Measurements from ENCODE around the gene MAP3K5.

Gene MAP3K5

DNA sequence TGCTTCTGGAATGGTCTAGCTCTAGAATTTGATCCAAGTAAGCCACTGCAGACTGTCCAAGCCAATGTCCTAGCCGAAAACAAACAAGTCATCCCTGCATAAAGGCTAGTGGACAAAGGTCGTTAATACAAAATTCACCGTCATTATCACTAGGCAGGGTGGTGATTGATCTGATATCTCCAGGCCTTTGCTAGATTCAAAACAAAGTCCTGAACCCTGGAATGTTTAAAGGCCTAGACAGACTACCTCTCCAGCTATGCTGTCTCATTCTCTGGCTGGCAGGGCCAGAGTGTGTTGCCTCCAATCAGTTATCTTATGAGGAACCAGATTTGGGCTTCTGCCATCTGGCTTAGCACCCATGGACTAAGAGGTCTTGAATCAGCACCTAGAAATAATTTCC, 280.4 kb downstream of the MAP3K5 start:
- no peak for DNase-seq (ENCODE audit: low read depth)

DNA sequence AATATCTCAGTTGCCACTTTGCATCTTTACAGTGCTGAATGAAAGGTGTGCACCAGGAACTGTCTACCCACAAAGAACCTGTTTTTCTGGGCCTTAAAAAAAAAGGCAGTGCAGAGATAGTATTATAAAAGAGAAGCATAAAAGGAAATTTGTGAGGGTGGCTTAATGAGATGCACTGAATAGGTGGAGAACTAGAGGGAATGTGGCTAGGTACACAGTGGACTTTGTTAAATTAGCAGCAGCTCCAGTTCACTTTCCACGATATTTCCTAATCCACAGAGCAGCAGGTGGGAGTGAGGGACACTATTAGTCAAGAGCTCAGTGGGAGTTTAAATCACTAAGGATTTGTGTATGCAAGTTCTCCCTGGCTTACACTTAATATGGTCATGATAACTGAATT, 280.9 kb downstream of the MAP3K5 start:
- no peak for DNase-seq (ENCODE audit: low read depth)

DNA sequence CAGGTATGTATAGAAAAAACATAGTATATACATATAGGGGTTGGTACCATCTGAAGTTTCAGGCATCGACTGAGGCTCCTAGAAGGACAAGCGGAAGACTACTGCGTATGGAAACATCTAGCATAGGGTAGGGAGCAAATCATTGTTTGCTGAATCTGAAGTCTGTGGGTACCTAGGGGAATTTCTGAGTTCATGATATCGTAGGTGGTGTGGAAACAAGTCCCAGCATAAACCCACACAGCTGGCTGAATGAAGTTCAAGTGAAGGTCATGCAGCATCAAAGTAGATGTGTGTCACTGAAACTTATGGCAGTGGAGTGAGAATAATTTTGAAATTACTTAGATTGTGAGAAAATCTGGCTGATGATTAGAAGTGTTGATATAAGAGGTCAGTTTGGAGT, 281.5 kb downstream of the MAP3K5 start:
- DNase-seq (ENCODE audit: low read depth): peak; percentile 16

DNA sequence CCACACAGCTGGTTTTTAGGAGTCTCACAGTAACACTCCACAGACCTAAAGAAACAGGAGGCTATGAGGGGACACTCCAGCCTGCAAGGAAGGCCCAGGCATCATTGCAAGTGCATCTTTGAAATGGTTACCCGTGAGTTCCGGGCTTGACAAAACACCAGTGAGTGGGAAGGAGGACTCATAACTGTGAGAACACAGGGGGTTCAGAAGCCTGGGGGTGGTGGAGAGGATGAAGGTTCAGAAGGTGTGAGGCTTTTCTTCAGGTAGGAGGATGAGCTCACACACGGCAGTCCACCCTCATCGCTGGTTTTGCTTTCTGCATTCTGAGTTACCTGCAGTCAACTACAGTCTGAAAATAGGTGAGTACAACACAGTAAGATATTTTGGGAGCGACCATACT, 282.0 kb downstream of the MAP3K5 start:
- DNase-seq (ENCODE audit: low read depth): no peak

DNA sequence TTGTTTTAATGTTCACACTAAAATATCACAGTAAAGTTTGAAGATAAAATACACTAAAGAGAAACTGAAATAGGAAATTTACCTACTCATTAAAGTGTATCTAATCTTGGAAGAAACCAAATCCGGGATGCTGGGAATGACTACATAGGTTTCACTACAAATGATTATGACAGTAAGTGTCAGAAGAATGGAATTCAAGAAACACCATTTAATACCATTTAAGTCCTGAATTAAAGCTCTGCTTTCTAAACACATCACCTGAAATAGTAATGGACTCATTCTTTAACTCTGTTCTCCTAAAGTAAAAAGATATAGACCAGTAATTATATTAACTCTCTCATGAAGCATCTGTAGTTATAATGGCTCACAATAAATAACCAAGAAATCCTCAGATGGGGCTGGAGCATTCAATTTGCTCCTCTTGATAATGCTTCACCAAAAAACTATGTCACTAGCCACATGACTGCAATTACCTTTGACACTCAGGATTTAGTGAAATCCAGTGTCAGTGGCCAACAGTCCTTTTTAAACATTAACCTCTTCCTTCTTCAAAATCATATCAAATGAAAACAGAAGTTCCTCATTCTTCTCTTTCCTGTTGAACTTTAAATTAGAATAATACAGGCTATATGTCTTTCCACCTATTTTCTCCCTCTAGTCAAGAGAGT, 283.4 kb downstream of the MAP3K5 start:
- DNase-seq (ENCODE audit: low read depth): no peak
